HG02623 (cell line): ENCODE data around the gene RELCH.
"Not testable (repeated sequence)": the region's sequence is repeated elsewhere in the genome, so short reads cannot be mapped to it uniquely, and the experiment has no call there.

ENCODE experiments used
- ATAC-seq: cut with Tn5 transposase; IDR thresholded peaks from one replicate; pipeline ENCODE4 v1.9.1; 2021; ENCODE audit warnings: moderate library complexity; ENCODE audit not compliant: unreplicated experiment

Gene RELCH, protein sequence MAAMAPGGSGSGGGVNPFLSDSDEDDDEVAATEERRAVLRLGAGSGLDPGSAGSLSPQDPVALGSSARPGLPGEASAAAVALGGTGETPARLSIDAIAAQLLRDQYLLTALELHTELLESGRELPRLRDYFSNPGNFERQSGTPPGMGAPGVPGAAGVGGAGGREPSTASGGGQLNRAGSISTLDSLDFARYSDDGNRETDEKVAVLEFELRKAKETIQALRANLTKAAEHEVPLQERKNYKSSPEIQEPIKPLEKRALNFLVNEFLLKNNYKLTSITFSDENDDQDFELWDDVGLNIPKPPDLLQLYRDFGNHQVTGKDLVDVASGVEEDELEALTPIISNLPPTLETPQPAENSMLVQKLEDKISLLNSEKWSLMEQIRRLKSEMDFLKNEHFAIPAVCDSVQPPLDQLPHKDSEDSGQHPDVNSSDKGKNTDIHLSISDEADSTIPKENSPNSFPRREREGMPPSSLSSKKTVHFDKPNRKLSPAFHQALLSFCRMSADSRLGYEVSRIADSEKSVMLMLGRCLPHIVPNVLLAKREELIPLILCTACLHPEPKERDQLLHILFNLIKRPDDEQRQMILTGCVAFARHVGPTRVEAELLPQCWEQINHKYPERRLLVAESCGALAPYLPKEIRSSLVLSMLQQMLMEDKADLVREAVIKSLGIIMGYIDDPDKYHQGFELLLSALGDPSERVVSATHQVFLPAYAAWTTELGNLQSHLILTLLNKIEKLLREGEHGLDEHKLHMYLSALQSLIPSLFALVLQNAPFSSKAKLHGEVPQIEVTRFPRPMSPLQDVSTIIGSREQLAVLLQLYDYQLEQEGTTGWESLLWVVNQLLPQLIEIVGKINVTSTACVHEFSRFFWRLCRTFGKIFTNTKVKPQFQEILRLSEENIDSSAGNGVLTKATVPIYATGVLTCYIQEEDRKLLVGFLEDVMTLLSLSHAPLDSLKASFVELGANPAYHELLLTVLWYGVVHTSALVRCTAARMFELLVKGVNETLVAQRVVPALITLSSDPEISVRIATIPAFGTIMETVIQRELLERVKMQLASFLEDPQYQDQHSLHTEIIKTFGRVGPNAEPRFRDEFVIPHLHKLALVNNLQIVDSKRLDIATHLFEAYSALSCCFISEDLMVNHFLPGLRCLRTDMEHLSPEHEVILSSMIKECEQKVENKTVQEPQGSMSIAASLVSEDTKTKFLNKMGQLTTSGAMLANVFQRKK

GRCh38 chr18:62186774-62187542, at the start of gene RELCH, which contains the start of gene PIGN:
Gene RELCH (plus strand): TSS chr18:62187255. CDS start chr18:62187506, 251 bp downstream.
Gene PIGN (minus strand): TSS chr18:62187056. CDS start chr18:62161353, 25,703 bp downstream.
- peak; percentile 87 for ATAC-seq

GRCh38 chr18:62138461-62139235, 48.4 kb upstream of the RELCH start:
- no peak for ATAC-seq

GRCh38 chr18:62140259-62140658, 46.8 kb upstream of the RELCH start:
- no peak for ATAC-seq

DNA sequence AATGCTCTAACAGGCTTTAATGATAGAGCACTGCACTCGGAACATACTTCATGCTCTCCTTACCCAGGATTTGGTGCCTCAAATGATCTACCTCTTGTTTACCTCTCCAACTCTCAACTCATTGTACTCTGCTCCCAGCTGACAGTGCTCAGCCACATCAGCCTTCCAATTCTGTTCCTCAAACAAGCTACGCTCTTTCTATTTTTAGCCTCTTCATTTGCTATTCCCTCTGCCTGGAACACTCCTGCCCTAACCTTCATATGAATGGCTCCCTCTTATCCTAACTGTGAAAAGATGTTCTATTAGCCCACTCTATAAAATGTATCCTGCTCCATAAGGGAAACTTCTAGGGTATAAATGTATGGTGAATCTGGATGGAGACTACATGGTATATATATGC, 42.7 kb upstream of the RELCH start:
- no peak for ATAC-seq

DNA sequence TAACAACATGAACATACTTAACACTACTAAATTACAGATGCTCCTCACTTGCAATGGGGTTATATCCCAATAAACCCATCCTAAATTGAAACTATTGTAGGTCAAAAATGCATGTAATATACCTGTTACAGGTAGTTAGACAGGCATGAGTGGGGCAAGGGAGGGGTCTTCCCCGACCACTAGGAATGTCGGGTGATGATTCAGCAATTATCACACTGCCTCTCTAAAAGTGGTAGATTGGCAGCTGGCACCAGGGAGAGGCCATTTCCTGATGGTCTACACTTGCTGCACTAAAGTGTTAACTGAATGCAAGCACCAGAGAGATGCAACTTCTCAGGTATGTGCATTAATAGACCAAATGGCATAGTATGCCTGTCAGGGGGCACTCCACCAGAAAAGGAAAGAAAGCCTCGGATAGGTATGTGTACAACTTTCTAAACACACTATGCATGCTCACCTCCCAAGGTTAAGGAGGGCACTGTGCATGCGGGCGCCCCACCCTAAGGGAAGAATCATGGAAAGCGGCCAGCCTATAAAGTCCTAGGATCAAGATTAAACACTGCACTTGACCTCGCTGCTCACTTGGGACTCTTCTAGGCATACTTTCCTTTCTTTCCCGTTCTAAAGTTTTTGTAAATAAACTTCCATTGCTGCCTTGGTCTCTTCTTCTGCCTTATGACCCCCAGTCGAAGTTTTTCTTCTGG, 35.8 kb upstream of the RELCH start:
- ATAC-seq = no peak

DNA sequence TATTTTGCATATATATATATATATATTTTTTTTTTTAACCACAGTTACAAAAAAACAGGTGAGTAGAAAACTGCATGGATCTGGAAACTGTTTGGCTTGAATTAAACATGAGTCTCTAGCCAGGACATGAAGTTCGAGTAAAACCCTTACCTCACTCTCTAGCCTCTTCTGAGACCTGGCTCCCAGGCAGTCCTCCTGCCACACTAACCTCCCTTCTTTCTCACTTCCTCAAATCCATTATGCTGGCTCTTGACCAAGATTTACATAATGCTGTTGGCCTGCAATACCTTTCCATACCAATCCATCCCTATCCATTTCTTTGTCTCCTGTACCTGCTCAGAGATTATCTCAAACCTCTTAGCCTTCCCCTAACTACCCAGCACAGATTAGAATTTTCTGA, 34.2 kb upstream of the RELCH start:
- ATAC-seq = peak; percentile 72

DNA sequence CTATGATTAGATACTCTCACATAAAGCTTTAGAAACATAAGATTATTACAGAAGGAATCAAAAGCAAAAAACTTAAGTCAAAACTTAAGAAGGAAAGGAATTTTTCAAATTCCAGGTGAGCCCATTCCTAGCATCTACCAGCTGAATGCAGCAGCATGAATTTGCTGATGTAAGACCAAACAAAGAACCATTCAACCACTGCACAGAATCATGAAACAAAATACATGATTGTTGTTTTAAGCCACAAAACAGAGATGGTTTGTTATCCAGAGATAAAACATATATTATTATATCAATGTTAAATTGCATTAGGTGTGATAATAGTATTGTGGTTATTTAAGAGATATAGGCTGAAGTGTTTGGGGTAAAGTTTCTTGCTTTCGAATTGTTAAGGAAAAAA, 29.2 kb upstream of the RELCH start:
- ATAC-seq = no peak

- no peak for ATAC-seq
Measured at GRCh38 chr18:62164310-62164709, 22.7 kb upstream of the RELCH start.

DNA sequence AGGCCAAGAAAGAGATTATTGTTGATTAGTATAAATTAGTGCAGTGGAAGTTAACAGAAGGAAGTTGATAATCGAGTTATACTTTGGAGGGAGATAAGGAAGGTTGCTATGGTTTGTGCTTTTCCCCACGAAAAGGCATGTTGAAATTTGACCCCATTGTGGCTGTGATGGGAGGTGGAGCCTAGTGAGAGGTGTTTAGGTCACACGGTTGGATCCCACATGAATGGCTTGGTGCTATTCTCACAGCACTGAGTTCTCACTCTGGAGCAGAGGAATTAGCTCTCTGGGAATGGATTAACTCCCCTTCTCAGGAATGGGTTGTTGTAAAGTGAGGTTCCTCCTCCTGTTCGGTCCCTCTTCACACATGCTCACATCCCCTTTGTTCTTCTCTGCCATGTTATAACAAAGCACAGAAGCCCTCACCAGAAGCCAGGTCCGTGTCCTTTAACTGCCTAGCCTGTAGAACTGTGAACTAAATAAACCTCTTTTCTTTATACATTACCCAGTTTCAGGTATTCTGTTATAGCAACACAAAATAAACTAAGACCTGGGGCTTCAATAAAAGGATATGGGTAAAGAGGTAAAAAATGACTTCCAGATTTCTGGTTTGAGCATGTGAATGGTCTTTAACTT, 22.1 kb upstream of the RELCH start:
- ATAC-seq = no peak

DNA sequence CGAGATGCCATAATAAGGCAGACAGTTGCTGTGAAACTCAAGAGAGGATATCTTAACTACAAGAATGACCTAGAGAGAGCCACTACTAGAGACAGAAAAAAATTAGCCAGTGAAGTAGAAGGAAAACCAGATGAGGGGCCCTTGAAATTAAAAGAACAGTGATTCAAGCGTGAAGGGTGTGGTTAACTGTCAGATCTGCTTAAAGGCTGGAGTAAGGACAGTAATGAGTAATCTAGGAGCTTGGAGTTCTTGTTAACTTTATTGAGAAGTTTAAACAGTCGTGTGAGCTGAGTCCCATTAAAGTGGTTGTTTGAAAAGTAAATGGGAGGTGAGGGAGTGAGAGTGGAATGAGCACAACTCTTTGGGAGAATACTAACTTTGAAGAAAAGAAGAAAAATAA, 21.5 kb upstream of the RELCH start:
- ATAC-seq = no peak

GRCh38 chr18:62166524-62166923, 20.5 kb upstream of the RELCH start:
- not testable (repeated sequence) for ATAC-seq

GRCh38 chr18:62170857-62171256, 16.2 kb upstream of the RELCH start:
- ATAC-seq = no peak

GRCh38 chr18:62172298-62172697, 14.8 kb upstream of the RELCH start:
- ATAC-seq = no peak

- ATAC-seq = no peak
Measured at GRCh38 chr18:62175521-62175920, 11.5 kb upstream of the RELCH start.

- ATAC-seq = no peak
Measured at GRCh38 chr18:62177271-62177670, 9.8 kb upstream of the RELCH start.

GRCh38 chr18:62179213-62179612, 7.8 kb upstream of the RELCH start:
- no peak for ATAC-seq

- ATAC-seq = no peak
Measured at GRCh38 chr18:62182220-62182619, 4.8 kb upstream of the RELCH start.

DNA sequence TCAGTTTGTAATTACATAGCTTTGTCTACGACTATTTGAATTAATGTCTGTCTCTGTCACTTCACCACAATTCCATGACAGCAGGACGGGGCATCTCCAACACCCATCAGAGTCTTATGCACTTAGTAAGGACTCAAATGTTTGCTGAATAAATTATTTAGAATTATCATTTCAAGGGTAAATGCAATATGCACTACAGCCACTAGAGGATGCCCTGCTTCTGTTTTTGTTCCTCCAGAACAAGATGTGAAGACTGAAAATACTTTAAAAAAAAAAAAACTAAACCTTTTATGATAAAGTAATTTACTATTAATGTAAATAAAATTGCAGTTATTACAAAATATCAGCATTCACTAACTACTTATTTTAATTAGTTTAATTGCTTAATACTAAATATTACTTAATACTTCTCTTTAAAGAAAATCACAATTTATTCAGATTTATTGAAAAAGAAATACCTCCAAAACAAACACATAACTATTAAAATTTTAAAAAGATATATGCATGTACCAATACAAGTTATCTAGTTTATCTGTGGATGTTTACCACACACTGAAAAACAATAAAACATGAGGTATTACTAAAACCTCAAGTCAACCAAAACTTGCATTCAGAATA, 3.4 kb upstream of the RELCH start:
- no peak for ATAC-seq
